Neutrophil (primary cell): Measurements from ENCODE around the gene CAMTA1.
"Not testable (repeated sequence)": the region's sequence is repeated elsewhere in the genome, so short reads cannot be mapped to it uniquely, and the experiment has no call there.

Experiments
- H3K27ac ChIP-seq: fragments of 200-600 bp; sonication (generic); 2 replicates; pipeline ENCODE4 v1.5.1; 2016; ENCODE audit warnings: mild to moderate bottlenecking, moderate library complexity
- H3K27me3 ChIP-seq: fragments of 200-600 bp; sonication (generic); 2 replicates; pipeline ENCODE4 v1.6.0; 2016; ENCODE audit warnings: mild to moderate bottlenecking
- H3K36me3 ChIP-seq: fragments of 200-600 bp; sonication (generic); 2 replicates; pipeline ENCODE4 v1.5.1; 2017
- H3K4me1 ChIP-seq, 2 experiments: fragments of 200-600 bp in 1 of 2; sonication (generic) in 1 of 2; 1 replicate in 1 of 2; 2 replicates in 1 of 2; pipeline versions ENCODE4 v1.5.1 to v1.6.1; 2013 to 2016; ENCODE audit warnings: low read depth in 1 of 2, low read length in 1 of 2, mild to moderate bottlenecking in 1 of 2, moderate library complexity in 1 of 2; ENCODE audit not compliant: control insufficient read depth in 1 of 2, insufficient read depth in 1 of 2
- H3K4me3 ChIP-seq, 2 experiments: fragments of 200-600 bp in 1 of 2; sonication (generic) in 1 of 2; 1 replicate in 1 of 2; 2 replicates in 1 of 2; pipeline ENCODE4 v1.5.1; 2013 to 2016; ENCODE audit warnings: low read depth in 1 of 2, low read length in 1 of 2, mild to moderate bottlenecking in 1 of 2, moderate library complexity in 1 of 2
- H3K9me3 ChIP-seq: fragments of 200-600 bp; sonication (generic); 2 replicates; pipeline ENCODE4 v1.5.1; 2016
- CTCF ChIP-seq: fragments of 200-600 bp; sonication (generic); IDR thresholded peaks from 2 replicates; pipeline ENCODE4 v1.5.1; 2016; ENCODE audit warnings: antibody characterized with exemption

Gene CAMTA1

GRCh38 chr1:7783826-7784491, 998.7 kb downstream of the CAMTA1 start, which contains the start of gene PER3:
PER3 (plus strand) TSS chr1:7784291; CDS start chr1:7784878, 587 bp downstream.
- H3K36me3 ChIP-seq: peaks cover 24% of the 10 kb centered on the region
- peak within 1 kb of the TSS; percentile 82 for H3K27ac ChIP-seq
- H3K4me3 ChIP-seq: peak within 1 kb of the TSS; percentile 50 to 63
- H3K27me3 ChIP-seq: peaks cover 8% of the 10 kb centered on the region
- peak; percentile 11 for TF ChIP-seq CTCF
- H3K9me3 ChIP-seq: no peaks in the 10 kb centered on the region
- peaks cover 44 to 53% of the 10 kb centered on the region in 2 experiments for H3K4me1 ChIP-seq

GRCh38 chr1:7784492-7785071, 999.3 kb downstream of the CAMTA1 start:
- Histone ChIP-seq H3K27me3 (peaks cover 12% of the 10 kb centered on the region), H3K9me3 (no peaks in the 10 kb centered on the region), H3K4me3 (peak overlapping the region in 1 of 2 experiments; percentile 63), H3K36me3 (peaks cover 17% of the 10 kb centered on the region), H3K27ac (peak overlapping the region; percentile 82), H3K4me1 (peaks cover 44 to 53% of the 10 kb centered on the region in 2 experiments)
- no peak for TF ChIP-seq CTCF

GRCh38 chr1:7785108-7785507, 999.9 kb downstream of the CAMTA1 start:
- H3K27me3 ChIP-seq: peaks cover 12% of the 10 kb centered on the region
- peaks cover 12% of the 10 kb centered on the region for H3K36me3 ChIP-seq
- peaks cover 4% of the 10 kb centered on the region for H3K9me3 ChIP-seq
- no peak overlapping the region for H3K4me3 ChIP-seq
- H3K4me1 ChIP-seq: peaks cover 44 to 53% of the 10 kb centered on the region in 2 experiments
- no peak overlapping the region for H3K27ac ChIP-seq
- TF ChIP-seq CTCF: no peak

- Histone ChIP-seq H3K9me3 (peaks cover 17% of the 10 kb centered on the region), H3K4me1 (peaks cover 28 to 36% of the 10 kb centered on the region in 2 experiments), H3K4me3 (no peak overlapping the region), H3K27me3 (peaks cover 12% of the 10 kb centered on the region), H3K27ac (peak overlapping the region; percentile 18), H3K36me3 (no peaks in the 10 kb centered on the region)
- TF ChIP-seq CTCF: no peak
These were observed 1001.5 kb downstream of the CAMTA1 start for GRCh38 chr1:7786795-7787194.

- peaks cover 22% of the 10 kb centered on the region for H3K9me3 ChIP-seq
- H3K4me3 ChIP-seq: no peak overlapping the region
- no peak for TF ChIP-seq CTCF
- no peak overlapping the region for H3K27ac ChIP-seq
- no peaks in the 10 kb centered on the region for H3K36me3 ChIP-seq
- H3K4me1 ChIP-seq: peaks cover 9 to 15% of the 10 kb centered on the region in 2 experiments
- peaks cover 13% of the 10 kb centered on the region for H3K27me3 ChIP-seq
These were observed 1004.6 kb downstream of the CAMTA1 start for GRCh38 chr1:7789828-7790227.

GRCh38 chr1:7791027-7791426, 1005.8 kb downstream of the CAMTA1 start:
- Histone ChIP-seq H3K4me1 (peaks cover 9 to 15% of the 10 kb centered on the region in 2 experiments), H3K9me3 (peaks cover 22% of the 10 kb centered on the region)
- not testable (repeated sequence) for H3K4me3 ChIP-seq, H3K36me3 ChIP-seq, H3K27me3 ChIP-seq, H3K27ac ChIP-seq
